Islet of Langerhans (tissue), 1 donor: ENCODE results near the gene STX11.
A peak's percentile ranks its signal among the peaks of the same experiment; 100 is the strongest.

ENCODE experiments used
- FAIRE-seq: peaks from one replicate; lab custom pipeline; 2011; peaks lifted over from hg19 to GRCh38; lab: Jason Lieb, UNC

STX11 gene

GRCh38 chr6:144215932-144216667 is 65.8 kb downstream of the STX11 start:
- no peak for FAIRE-seq

GRCh38 chr6:144216668-144217218 is 66.4 kb downstream of the STX11 start:
- FAIRE-seq = no peak

- FAIRE-seq = no peak
These were observed 66.9 kb downstream of the STX11 start for GRCh38 chr6:144217264-144217663.

- no peak for FAIRE-seq
These were observed 67.5 kb downstream of the STX11 start for GRCh38 chr6:144217797-144218196.

GRCh38 chr6:144219056-144219685 is 68.9 kb downstream of the STX11 start:
- peak; percentile 90 for FAIRE-seq

- FAIRE-seq = no peak
These were observed 69.9 kb downstream of the STX11 start for GRCh38 chr6:144220031-144220790.

- no peak for FAIRE-seq
These were observed 73.4 kb downstream of the STX11 start for GRCh38 chr6:144223686-144224085.

GRCh38 chr6:144231721-144232120 is 81.4 kb downstream of the STX11 start:
- FAIRE-seq = no peak

GRCh38 chr6:144232176-144232831 is 82.0 kb downstream of the STX11 start:
- FAIRE-seq = no peak

- no peak for FAIRE-seq
These were observed 82.5 kb downstream of the STX11 start for GRCh38 chr6:144232832-144233230.

- FAIRE-seq = no peak
These were observed 84.1 kb downstream of the STX11 start for GRCh38 chr6:144234399-144234798.

- no peak for FAIRE-seq
These were observed 84.6 kb downstream of the STX11 start for GRCh38 chr6:144234935-144235334.
